ENCODE data around the gene MYO1D. TPM values are rescaled to one million over a fixed set of nuclear protein-coding genes. Genes with fewer than 3 reads are reported as not detected.
"Not testable (repeated sequence)": the region's sequence is repeated elsewhere in the genome, so short reads cannot be mapped to it uniquely, and the experiment has no call there.

MYO1D gene
- polyA plus RNA-seq, 1 donor: 66.8 TPM

GRCh38 chr17:32720671-32721070, 156.3 kb downstream of the MYO1D start:
- no peak overlapping the region for H3K27ac ChIP-seq (ENCODE audit: low read length)

DNA sequence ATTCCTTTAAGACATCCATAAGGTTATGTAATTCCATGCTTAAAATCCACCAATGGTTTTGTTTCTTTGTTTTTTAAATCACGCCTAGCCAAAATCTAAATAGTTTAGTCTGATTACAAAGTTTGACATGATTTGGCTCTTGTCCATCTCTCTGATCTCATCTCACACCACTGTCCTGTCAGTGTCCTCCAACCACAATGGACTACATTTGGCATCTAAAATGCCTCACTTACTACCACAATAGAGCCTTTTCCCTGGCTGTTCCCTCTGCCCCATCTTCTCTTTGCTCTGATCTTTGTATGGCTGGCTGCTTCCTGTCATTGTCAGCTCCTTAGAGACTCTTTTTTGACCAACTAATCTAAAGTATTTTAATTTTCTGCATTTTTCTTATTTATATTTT, 157.2 kb downstream of the MYO1D start:
- no peak for DNase-seq
- WGBS (ENCODE audit: insufficient coverage, low lambda C conversion rate): 100% methylated on average over 1 of the region's 1 CpG

More at GRCh38 chr17:32720671-32721070, 156.3 kb downstream of the MYO1D start:
- H3K4me1 ChIP-seq (ENCODE audit: control insufficient read depth, insufficient read depth, low read length): no peaks in the 10 kb centered on the region
- H3K27me3 ChIP-seq (ENCODE audit: control insufficient read depth, insufficient read depth, low read length): no peaks in the 10 kb centered on the region
- H3K9me3 ChIP-seq (ENCODE audit: control insufficient read depth, low read depth, low read length): no peaks in the 10 kb centered on the region
- 86% methylated on average over 2 of the region's 5 CpGs for WGBS (ENCODE audit: insufficient coverage, low lambda C conversion rate)
- peaks cover 19% of the 10 kb centered on the region for H3K36me3 ChIP-seq (ENCODE audit: control insufficient read depth, insufficient read depth, low read length)
- DNase-seq: no peak
- H3K4me3 ChIP-seq (ENCODE audit: low read length): no peak overlapping the region

GRCh38 chr17:32714922-32715321, 162.0 kb downstream of the MYO1D start:
- not testable (repeated sequence) for H3K27ac ChIP-seq (ENCODE audit: low read length); H3K36me3 ChIP-seq (ENCODE audit: control insufficient read depth, insufficient read depth, low read length)
- WGBS (ENCODE audit: insufficient coverage, low lambda C conversion rate): no CpG with 5 or more reads among the region's 3 CpGs

More for the DNA sequence above, 157.2 kb downstream of the MYO1D start:
- Histone ChIP-seq H3K4me3 (ENCODE audit: low read length) (no peak overlapping the region), H3K9me3 (ENCODE audit: control insufficient read depth, low read depth, low read length) (no peaks in the 10 kb centered on the region), H3K4me1 (ENCODE audit: control insufficient read depth, insufficient read depth, low read length) (no peaks in the 10 kb centered on the region), H3K27ac (ENCODE audit: low read length) (no peak overlapping the region), H3K27me3 (ENCODE audit: control insufficient read depth, insufficient read depth, low read length) (no peaks in the 10 kb centered on the region), H3K36me3 (ENCODE audit: control insufficient read depth, insufficient read depth, low read length) (peaks cover 19% of the 10 kb centered on the region)

GRCh38 chr17:32714206-32714605, 162.7 kb downstream of the MYO1D start:
- H3K27ac ChIP-seq (ENCODE audit: low read length); H3K4me1 ChIP-seq (ENCODE audit: control insufficient read depth, insufficient read depth, low read length); H3K4me3 ChIP-seq (ENCODE audit: low read length); H3K36me3 ChIP-seq (ENCODE audit: control insufficient read depth, insufficient read depth, low read length); H3K9me3 ChIP-seq (ENCODE audit: control insufficient read depth, low read depth, low read length); H3K27me3 ChIP-seq (ENCODE audit: control insufficient read depth, insufficient read depth, low read length); DNase-seq: not testable (repeated sequence)
- WGBS (ENCODE audit: insufficient coverage, low lambda C conversion rate): no CpG with 5 or more reads among the region's 3 CpGs

More at GRCh38 chr17:32714922-32715321, 162.0 kb downstream of the MYO1D start:
- H3K9me3 ChIP-seq (ENCODE audit: control insufficient read depth, low read depth, low read length); H3K4me1 ChIP-seq (ENCODE audit: control insufficient read depth, insufficient read depth, low read length); DNase-seq; H3K4me3 ChIP-seq (ENCODE audit: low read length); H3K27me3 ChIP-seq (ENCODE audit: control insufficient read depth, insufficient read depth, low read length): not testable (repeated sequence)

- Histone ChIP-seq H3K4me3 (ENCODE audit: low read length) (no peak overlapping the region), H3K36me3 (ENCODE audit: control insufficient read depth, insufficient read depth, low read length) (peaks cover 4% of the 10 kb centered on the region), H3K9me3 (ENCODE audit: control insufficient read depth, low read depth, low read length) (no peaks in the 10 kb centered on the region), H3K27ac (ENCODE audit: low read length) (no peak overlapping the region), H3K4me1 (ENCODE audit: control insufficient read depth, insufficient read depth, low read length) (no peaks in the 10 kb centered on the region), H3K27me3 (ENCODE audit: control insufficient read depth, insufficient read depth, low read length) (no peaks in the 10 kb centered on the region)
- DNase-seq: no peak
These were observed 163.8 kb downstream of the MYO1D start for GRCh38 chr17:32713081-32713480.

DNA sequence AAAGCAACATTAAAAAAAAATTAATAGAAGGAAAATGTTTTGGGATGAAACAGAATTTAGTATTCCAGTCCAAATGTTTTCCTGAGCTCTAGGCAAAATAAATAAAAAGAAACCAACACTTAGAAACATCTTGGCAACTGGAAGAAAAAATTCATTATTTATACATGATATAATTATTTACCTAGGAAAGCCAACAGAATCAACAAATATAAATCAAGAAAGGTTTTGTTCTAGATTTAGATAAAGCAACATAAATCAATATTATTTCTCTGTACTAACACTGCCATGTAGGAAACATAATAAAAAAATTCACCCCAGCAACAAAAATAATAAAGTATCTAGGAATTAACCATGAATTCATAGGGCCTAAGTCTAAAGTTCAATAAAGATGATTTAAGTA, 167.4 kb downstream of the MYO1D start:
- H3K4me1 ChIP-seq (ENCODE audit: control insufficient read depth, insufficient read depth, low read length): no peaks in the 10 kb centered on the region
- H3K9me3 ChIP-seq (ENCODE audit: control insufficient read depth, low read depth, low read length): no peaks in the 10 kb centered on the region
- no peaks in the 10 kb centered on the region for H3K27me3 ChIP-seq (ENCODE audit: control insufficient read depth, insufficient read depth, low read length)
- peaks cover 7% of the 10 kb centered on the region for H3K36me3 ChIP-seq (ENCODE audit: control insufficient read depth, insufficient read depth, low read length)
- DNase-seq: no peak
- no peak overlapping the region for H3K27ac ChIP-seq (ENCODE audit: low read length)
- H3K4me3 ChIP-seq (ENCODE audit: low read length): no peak overlapping the region

DNA sequence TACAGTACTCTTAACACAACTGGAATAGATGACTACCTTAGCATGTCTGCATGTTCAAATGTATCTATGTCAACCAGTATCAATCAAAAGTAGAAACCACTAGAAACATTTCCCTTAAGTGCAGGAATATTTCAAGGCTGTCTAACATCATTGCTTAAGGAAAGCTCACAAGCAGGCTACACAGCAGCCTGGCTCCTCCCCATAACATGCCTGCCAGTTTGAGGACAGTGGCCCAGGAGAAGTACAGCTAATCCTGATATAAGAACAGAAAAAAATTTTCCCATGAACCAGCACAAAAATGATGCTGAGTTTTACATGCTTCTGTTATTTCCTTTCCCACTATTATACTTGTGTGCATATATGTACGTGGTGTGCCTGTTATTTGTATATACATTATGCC, 175.1 kb downstream of the MYO1D start:
- Histone ChIP-seq H3K4me1 (ENCODE audit: control insufficient read depth, insufficient read depth, low read length) (no peaks in the 10 kb centered on the region), H3K4me3 (ENCODE audit: low read length) (no peak overlapping the region), H3K27ac (ENCODE audit: low read length) (no peak overlapping the region), H3K9me3 (ENCODE audit: control insufficient read depth, low read depth, low read length) (no peaks in the 10 kb centered on the region), H3K36me3 (ENCODE audit: control insufficient read depth, insufficient read depth, low read length) (no peaks in the 10 kb centered on the region), H3K27me3 (ENCODE audit: control insufficient read depth, insufficient read depth, low read length) (no peaks in the 10 kb centered on the region)
- no peak for DNase-seq
- WGBS (ENCODE audit: insufficient coverage, low lambda C conversion rate): 100% methylated on average over 1 of the region's 1 CpG

GRCh38 chr17:32699247-32699646, 177.7 kb downstream of the MYO1D start:
- DNase-seq: no peak
- no peaks in the 10 kb centered on the region for H3K27me3 ChIP-seq (ENCODE audit: control insufficient read depth, insufficient read depth, low read length)
- H3K9me3 ChIP-seq (ENCODE audit: control insufficient read depth, low read depth, low read length): no peaks in the 10 kb centered on the region
- no peaks in the 10 kb centered on the region for H3K36me3 ChIP-seq (ENCODE audit: control insufficient read depth, insufficient read depth, low read length)
- no peaks in the 10 kb centered on the region for H3K4me1 ChIP-seq (ENCODE audit: control insufficient read depth, insufficient read depth, low read length)
- H3K27ac ChIP-seq (ENCODE audit: low read length): no peak overlapping the region
- no CpG with 5 or more reads among the region's 2 CpGs for whole genome bisulfite sequencing (ENCODE audit: insufficient coverage, low lambda C conversion rate)
- H3K4me3 ChIP-seq (ENCODE audit: low read length): no peak overlapping the region

DNA sequence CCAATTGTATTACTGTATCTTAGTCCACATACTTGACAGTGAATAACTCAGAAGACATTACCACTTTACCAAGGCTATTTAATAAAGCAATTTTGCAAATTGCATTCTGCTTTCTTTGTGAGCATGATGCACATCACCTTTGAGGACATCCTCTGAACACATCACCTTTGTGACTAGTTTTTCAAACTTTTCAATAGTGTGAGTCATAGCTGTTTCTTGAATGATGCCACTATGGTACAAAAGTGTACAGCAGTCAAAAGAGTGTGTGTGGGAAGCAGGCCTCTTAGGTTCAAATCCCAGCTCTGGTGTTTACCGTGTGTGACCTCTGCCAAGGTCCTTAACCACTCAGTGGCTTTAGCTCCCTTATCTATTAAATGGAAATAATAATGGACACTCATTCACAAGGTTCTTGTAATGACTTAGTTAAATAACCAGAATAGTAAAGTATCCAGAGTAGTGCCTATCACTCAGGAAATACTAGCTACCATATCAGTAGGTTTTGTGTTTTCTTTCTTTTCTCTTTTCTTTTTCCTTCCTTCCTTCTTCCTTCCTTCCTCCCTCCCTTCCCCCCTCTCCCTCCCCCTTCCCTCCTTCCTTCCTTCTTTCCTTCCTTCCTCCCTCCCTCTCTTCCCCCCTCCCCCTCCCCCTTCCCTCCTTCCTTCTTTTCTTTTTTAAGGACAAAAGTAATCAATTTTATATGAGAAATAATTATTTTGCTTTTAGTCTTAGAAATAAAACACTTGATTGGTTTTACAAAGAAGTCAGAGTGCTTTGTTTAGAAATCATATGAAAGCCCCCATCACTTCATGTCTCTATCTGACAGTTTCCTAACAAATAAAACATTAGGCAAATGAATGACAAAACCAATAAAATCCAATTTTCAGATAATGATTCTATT, 178.9 kb downstream of the MYO1D start:
- Histone ChIP-seq H3K4me3 (ENCODE audit: low read length) (no peak overlapping the region), H3K4me1 (ENCODE audit: control insufficient read depth, insufficient read depth, low read length) (no peaks in the 10 kb centered on the region), H3K36me3 (ENCODE audit: control insufficient read depth, insufficient read depth, low read length) (no peaks in the 10 kb centered on the region), H3K27me3 (ENCODE audit: control insufficient read depth, insufficient read depth, low read length) (no peaks in the 10 kb centered on the region), H3K27ac (ENCODE audit: low read length) (no peak overlapping the region), H3K9me3 (ENCODE audit: control insufficient read depth, low read depth, low read length) (no peaks in the 10 kb centered on the region)
- no peak for DNase-seq
- WGBS (ENCODE audit: insufficient coverage, low lambda C conversion rate): 100% methylated on average over 1 of the region's 1 CpG

GRCh38 chr17:32696426-32696825, 180.5 kb downstream of the MYO1D start:
- Histone ChIP-seq H3K27ac (ENCODE audit: low read length) (no peak overlapping the region), H3K9me3 (ENCODE audit: control insufficient read depth, low read depth, low read length) (no peaks in the 10 kb centered on the region), H3K4me1 (ENCODE audit: control insufficient read depth, insufficient read depth, low read length) (no peaks in the 10 kb centered on the region), H3K36me3 (ENCODE audit: control insufficient read depth, insufficient read depth, low read length) (no peaks in the 10 kb centered on the region), H3K4me3 (ENCODE audit: low read length) (no peak overlapping the region), H3K27me3 (ENCODE audit: control insufficient read depth, insufficient read depth, low read length) (no peaks in the 10 kb centered on the region)
- WGBS (ENCODE audit: insufficient coverage, low lambda C conversion rate): no CpG with 5 or more reads among the region's 1 CpG
- no peak for DNase-seq

DNA sequence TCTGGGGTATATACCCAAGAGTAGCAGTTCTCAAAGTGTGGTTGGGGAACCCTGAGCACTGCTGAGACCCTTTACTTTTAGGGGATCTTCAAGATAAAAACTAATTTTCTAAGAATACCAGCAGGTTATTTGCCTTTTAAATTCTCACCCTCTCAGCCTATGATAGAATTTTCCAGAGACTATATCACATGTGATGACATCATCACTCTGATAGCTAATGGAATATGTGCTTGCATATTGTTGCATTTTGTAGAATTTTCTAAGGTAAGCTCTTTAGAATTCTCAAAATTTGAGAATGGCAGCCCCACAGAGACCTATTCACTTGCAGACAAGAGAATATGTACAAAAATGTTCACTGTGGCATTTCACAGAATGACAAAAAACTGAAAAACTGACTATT, 181.1 kb downstream of the MYO1D start:
- H3K27ac ChIP-seq (ENCODE audit: low read length): no peak overlapping the region
- DNase-seq: no peak
- H3K4me3 ChIP-seq (ENCODE audit: low read length): no peak overlapping the region
- no peaks in the 10 kb centered on the region for H3K27me3 ChIP-seq (ENCODE audit: control insufficient read depth, insufficient read depth, low read length)
- H3K9me3 ChIP-seq (ENCODE audit: control insufficient read depth, low read depth, low read length): no peaks in the 10 kb centered on the region
- H3K4me1 ChIP-seq (ENCODE audit: control insufficient read depth, insufficient read depth, low read length): no peaks in the 10 kb centered on the region
- H3K36me3 ChIP-seq (ENCODE audit: control insufficient read depth, insufficient read depth, low read length): no peaks in the 10 kb centered on the region

Data from large intestine (tissue), 3 donors.